GM18526 (cell line): ENCODE data around the gene EN2.

Experiments used
- POLR2A ChIP-seq: IDR thresholded peaks from 3 replicates; pipeline ENCODE4 v1.6.1; 2011; ENCODE audit not compliant: insufficient read length; ENCODE audit errors: extremely low read depth

Gene EN2

DNA sequence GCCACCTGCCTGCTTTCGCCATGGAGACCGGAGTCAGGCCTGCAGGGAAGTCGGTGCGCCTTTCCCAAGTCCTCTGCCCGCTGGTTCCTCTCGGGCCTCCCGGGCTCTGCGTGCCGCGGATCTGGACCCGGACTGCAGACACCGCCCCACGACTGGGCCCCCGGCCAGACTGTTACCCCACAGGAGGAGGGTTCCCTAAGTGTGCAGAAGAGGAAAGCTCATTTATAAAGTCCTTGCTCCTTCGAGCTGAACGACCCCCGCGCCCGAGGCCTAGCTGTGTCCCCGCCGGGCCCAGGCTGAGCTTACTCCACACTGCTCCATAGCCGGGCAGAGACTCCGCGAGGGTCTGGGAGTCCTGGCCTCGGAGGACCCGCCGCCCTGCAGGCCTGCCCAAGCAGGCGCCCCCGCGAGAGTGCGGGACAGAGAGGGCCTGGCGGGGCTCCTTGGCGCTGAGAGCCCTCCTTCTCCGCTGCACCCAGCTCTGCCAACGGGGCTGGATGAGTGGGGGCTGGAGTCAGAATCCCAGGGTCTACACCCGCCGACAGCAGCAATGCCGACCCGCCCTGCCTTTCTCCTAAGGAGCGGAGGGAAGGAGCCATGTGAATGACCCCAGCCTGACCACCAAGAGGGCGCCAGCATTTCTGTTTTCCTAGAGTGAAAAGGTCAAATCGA, 8.3 kb downstream of the EN2 start:
- TF ChIP-seq POLR2A: no peak

DNA sequence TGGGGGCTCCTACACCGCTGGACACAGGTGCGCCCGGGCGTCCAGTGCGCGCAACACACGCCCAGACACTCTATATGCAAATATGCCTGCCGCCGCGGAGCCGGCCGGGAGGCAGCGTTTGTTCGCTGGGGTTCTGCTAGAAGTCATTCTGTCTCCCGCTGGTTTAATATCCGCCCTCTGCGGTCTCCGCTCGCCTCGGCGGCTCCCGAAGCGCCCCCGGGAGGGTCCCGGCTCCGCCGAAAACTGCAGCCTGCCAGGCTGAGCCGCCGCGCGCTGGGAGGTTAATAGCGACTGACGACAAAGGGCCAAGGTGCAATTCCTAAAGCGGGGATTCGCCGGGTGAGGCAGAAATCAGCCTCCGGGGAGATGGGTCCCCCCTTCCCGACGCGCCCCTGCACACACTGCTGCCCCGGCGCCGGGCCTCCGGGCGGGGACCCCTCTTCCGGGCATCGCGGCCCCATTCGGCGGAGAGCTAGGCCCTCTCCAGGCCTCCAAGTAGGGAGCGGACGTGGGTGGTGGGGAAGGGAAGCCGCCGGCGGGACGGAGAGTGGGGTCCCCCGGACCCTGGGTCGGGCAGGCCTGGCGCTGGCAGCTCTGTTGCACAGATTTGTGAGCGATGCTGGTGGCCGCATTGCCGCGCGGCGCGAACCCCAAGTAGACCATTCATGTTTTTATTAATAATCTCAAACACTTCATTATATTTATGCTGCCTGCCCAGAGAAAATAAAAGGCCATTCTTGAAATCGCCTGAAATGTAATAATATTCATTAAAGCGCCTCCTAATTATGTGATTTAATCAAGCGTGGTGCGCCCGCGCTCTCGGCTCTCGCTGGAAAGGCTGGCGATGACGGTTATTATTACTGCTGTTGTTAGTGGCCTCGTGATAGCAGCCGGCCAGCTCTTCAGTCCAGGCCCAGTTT, 9.1 kb downstream of the EN2 start:
- no peak for TF ChIP-seq POLR2A

GRCh38 chr7:155467846-155468784, 10.2 kb downstream of the EN2 start:
- TF ChIP-seq POLR2A: no peak

- TF ChIP-seq POLR2A: no peak
These were observed 10.8 kb downstream of the EN2 start for GRCh38 chr7:155468785-155469148.

- TF ChIP-seq POLR2A: no peak
These were observed 11.6 kb downstream of the EN2 start for GRCh38 chr7:155469311-155470185.

DNA sequence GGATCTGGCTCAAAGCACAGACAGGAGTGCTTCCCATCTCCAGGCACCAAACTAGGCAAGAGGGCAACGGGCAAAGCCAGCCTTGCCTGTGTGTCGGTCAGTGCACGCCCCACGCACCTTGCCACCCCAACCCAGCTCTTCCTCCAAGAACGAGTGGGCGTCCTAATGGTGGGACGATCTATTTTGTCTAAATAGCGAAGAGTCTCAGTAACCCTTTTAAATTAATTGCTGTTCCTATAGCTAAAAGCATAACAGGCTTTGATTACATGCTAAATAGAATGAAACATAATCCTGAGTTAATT, 12.2 kb downstream of the EN2 start:
- TF ChIP-seq POLR2A: no peak

DNA sequence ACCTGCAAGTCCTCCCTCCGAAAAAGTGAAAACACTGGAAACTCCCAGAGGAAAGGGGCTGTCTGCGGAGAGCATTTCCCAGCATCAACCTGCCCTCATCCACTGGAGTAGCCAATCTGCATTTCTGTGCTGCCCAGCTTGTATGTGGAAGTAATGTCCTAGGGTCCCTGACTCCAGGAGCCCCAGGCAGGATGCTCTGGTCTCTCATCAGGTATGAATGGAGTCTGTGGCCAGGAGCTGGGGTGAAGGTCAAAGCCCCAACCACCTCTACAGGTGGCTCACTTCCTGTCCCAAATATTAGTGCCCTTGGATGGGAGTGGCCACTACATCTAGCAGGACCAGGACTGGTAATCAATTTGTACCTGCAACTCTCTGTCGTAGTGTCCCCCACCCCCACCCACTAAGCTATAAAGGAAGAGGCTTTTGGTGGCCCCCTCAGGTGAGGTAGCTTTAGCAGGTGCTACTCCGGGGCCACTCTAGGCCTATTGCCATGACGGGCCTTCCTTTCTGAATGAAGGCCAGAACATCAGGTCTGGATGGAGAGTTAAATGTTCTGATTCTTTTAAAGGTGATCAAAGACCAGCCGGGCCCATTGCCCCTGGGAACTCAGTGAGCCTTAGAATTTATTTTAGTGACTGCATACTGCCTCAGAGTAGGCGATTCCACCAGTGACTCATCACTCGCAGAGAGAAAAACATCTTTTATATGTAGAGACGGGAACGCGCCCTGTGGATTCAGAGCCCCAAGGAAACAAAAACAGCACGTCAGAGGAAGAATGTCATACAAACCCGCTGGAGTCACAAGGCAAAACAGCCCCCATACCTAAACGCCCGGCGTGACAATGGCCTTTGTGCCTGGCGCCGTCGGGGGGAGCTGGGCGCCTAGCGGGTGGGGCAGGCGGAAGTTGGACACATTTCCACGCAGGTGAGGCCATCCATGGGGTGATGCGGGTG, 13.0 kb downstream of the EN2 start:
- TF ChIP-seq POLR2A: no peak

GRCh38 chr7:155471718-155472117, 13.8 kb downstream of the EN2 start:
- no peak for TF ChIP-seq POLR2A

DNA sequence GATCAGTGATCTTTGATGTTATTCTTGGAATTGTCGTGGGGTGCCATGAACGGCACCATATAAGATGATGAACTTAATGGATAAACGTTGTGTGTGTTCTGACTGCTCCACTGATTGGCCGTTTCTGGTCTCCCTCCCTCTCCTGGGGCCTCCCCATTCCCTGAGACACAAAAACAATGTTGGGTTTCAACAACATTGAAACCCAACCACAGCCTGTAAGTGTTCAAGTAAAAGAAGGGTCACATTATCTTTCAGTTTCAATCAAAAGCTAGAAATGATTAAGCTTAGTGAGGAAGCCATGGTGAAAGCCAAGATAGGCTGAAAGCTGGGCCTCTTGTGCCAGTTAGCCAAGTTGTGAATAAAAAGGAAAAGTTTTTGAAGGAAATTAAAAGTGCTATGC, 19.5 kb downstream of the EN2 start:
- no peak for TF ChIP-seq POLR2A

DNA sequence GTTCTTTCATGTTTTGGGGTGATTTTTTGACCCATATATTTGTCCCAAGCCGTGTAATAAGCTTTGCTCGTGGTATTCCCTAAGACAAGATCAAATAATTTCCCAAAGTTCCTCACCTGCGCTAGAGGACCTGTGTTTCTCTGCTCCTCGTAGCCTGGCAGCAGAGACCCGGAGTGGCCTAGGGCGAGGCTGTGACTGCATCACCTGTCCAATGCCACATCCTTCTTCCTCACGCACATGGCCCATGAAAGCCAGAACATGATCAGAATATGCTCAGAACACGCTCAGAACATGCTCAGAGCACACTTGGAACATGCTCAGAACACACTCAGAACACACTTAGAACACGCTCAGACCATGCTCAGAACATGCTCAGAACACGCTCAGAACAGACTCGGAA, 23.8 kb downstream of the EN2 start:
- TF ChIP-seq POLR2A: no peak

DNA sequence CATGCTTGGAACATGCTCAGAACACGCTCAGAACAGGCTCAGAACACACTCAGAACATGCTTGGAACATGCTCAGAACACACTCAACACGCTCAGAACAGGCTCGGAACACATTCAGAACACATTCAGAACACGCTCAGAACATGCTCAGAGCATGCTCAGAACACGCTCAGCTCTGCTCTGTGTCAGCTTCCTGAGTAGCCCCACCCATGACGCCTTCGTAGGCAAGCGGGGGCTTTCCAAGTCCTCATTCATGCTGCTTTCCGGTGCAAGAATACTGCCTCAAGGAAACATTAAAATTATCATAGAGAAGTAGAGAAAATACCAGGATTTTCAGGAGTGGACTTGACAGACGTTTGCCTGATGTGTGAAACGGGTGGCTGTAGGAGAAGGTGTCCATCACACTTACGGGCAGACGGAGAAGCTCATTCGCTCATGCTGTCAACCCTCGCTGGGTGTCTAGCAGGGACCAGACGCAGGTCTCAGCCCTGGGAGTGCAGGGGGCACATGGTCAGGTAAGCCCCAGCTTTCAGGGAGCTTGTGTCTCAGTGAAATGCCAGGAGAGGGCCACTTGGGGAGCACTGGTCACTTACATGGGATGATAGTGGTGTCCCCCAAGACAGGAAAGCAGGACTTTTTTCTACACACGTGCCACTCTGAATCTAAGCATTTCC, 24.7 kb downstream of the EN2 start:
- no peak for TF ChIP-seq POLR2A

GRCh38 chr7:155483245-155483644, 25.3 kb downstream of the EN2 start:
- TF ChIP-seq POLR2A: no peak

DNA sequence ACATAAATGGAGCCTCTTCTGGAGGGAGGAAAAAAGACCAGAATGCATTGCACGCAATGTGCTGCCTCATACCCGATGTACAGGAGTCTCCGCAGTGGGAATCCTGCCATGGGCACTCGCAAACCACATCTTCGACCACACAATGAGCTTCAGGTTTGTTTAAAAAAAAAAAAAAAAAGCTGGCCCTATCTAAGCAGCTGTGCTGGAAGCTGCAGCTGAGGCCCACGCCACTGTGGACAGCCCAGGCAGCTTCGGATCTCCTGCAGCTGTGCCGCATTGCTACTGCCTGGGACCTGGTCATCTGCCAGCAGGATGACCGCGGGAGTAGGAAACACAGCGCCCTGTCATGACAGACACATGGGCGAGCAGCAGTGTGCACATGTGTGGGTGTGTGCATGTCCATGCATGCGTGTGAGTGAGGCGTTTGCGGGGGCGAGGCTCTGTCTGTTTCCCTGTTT, 26.0 kb downstream of the EN2 start:
- no peak for TF ChIP-seq POLR2A
